A204.1 (cell line): ENCODE measurements around the gene PIP4K2C.
"Not testable (repeated sequence)": the region's sequence is repeated elsewhere in the genome, so short reads cannot be mapped to it uniquely, and the experiment has no call there.

Source experiments
- FAIRE-seq: peaks from 2 replicates; lab custom pipeline; 2012; peaks lifted over from hg19 to GRCh38; lab: Jason Lieb, UNC

PIP4K2C gene

GRCh38 chr12:57610554-57611107 is 19.6 kb downstream of the PIP4K2C start:
- FAIRE-seq = no peak

DNA sequence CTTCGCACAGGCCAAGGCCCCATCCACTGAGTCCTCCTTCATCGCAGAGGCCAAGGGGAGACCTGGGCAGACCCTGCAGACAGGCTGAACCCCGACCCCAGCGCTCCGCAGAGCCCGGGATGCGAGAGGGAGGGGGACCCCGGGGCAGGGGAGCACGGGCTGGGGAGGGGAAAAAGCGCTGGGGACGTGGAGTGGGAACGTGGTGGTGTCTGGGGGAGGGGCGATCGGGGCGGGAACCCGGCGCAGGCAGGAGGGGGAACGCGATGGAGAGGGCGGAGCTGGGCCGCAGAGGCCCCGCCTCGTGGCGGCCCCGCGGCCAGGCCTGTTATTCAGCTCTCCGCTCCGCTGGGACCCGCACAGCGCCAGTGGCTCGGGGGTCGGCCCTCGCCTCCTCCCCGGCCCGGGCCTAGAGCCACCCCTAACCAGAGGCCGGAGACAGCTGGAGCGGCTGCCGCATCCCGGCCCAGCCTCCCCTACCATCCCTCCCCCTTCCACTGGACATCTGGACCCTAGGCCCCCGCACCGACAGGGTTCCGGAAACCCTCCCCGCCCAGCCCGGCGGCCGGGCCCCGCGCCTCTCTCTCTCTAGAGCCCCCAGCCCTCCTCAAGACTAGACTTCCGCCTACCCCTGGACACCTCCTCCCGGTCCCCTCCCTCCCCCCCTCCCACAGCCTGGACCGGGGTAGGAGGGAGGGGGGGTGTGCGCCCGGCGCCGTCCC is 20.3 kb downstream of the PIP4K2C start, which contains the start of gene ARHGEF25:
ARHGEF25 (plus strand) TSS at position 328 of the 719 bp plus-strand sequence. CDS start 460 bp downstream, outside the sequence.
- no peak for FAIRE-seq

DNA sequence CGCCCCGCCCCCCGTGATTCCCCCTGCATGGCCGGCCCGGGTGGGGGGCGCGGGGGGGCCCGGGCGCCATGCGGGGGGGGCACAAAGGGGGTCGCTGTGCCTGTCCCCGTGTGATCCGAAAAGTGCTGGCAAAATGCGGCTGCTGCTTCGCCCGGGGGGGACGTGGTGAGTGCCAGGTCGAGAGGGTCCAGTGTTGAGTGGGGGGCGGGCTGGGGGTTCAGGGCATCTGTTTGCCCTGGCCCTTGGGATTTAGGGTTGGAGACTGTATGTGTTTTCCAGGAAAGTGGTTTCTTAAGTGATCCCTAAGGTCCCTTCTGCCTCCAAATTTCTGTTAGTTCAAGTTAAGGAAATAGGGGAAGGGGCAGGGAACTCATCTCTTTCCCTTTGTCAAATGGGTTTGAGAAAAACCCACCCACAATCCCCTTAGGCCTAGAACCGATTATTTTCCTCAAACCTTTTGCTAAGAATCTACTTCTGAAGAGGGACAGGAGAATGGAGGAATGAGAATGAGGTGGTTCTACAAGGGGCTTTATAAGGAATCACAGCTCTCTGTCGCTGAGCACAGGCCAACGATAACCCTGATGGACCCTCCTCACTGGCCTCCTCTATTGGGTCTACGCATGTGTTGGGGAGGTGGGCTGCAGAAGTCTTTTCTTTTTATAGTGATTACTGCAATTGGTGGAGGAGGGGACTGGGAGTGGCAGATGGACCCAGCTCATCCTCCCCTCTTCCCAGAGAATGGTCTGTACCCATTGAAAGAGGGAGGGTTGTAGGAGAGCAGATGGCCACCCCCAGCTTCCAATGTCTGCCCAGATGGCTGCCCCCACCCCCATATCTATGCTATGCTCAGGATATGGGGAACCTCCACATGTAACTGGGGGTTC is 21.1 kb downstream of the PIP4K2C start:
- FAIRE-seq = no peak

DNA sequence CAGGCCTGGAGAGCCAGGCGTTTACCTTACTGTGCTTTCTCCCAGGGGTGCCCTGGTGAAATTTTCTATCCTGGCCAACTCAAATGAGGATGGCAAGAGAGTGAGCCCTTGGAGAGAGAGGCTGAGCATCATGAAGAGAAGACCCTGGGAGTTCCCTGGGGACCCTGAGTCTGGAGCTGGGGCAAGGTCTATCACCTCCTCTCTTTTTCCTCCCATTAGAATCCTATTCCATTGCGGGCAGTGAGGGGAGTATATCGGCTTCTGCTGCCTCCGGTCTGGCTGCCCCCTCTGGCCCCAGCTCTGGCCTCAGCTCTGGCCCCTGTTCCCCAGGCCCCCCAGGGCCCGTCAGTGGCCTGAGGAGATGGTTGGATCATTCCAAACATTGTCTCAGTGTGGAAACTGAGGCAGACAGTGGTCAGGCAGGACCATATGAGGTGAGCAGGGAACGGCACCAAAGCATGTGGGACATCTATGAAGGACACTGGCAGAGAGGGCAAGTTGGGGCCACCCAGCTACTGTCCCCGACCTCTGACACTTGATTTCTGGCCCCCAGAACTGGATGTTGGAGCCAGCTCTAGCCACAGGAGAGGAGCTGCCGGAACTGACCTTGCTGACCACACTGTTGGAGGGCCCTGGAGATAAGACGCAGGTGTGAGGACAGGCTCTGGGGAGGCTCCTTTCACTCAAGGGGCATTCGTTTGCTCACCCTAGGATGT is 21.9 kb downstream of the PIP4K2C start:
- no peak for FAIRE-seq

- no peak for FAIRE-seq
Observed at GRCh38 chr12:57613427-57614109, 22.6 kb downstream of the PIP4K2C start.

DNA sequence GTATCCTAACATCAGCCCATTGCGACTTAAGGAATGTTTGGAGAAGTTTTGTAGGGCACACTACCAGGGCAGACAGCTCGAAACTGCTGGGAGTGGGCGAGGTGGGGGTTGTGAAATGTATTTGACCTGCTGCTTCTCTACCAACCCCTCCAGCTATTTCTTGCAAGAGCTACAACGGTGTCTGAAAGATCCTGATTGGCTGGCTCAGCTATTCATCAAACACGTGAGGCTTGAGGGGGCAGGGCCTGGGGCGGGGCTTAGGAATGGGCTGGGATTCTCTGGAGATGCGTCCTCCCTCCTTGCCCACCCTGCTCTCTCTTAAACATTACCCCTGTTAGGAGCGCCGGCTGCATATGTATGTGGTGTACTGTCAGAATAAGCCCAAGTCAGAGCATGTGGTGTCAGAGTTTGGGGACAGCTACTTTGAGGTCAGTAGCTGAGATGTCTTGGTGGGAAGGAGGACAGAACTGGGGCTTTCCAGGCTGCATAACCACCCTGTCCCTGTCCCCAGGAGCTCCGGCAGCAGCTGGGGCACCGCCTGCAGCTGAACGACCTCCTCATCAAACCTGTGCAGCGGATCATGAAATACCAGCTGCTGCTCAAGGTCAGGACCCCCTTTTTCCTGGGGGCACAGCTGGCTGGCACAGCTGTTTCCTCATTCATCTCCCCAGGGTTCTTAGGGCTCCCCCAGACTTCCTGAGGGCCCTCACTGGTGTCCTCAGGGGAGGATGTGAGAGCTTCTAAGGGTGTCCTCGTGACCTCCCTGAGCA is 23.4 kb downstream of the PIP4K2C start:
- no peak for FAIRE-seq

GRCh38 chr12:57614948-57615500 is 24.0 kb downstream of the PIP4K2C start:
- no peak for FAIRE-seq

- FAIRE-seq = no peak
Observed at GRCh38 chr12:57615637-57616036, 24.6 kb downstream of the PIP4K2C start.

GRCh38 chr12:57616383-57617101 is 25.6 kb downstream of the PIP4K2C start:
- no peak for FAIRE-seq

DNA sequence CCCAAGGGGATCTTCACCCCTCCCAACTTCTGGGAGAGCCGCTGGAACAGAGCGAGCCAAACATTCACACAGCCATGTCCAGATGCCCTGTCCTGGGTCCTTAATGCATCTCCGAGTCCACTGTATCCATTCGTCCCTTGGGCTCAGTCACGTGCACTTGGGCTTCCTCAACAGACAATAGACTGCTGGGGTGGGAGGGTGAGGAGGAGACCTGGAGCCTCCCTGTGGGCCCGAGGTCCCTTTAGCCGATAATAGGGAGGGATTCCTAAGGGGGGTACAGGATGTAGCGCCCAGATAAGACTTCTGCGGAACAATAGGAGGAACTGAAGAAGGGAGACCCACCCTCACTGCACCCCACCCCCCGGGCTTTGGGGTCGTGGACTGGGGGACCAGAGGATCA is 26.9 kb downstream of the PIP4K2C start:
- FAIRE-seq = no peak

DNA sequence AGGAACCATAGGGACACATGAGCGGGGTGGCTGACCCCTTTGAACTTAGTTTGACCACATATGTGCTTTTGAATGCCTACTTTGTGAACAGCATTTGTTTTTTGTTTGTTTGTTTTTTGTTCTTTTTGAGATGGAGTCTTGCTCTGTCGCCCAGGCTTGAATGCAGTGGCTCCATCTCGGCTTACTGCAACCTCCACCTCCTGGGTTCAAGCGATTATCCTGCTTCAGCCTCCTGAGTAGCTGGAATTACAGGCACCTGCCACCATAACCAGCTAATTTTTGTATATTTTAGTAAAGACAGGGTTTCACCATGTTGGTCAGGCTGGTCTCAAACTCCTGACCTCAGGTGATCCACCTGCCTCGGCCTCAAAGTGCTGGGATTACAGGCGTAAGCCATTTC is 27.4 kb downstream of the PIP4K2C start:
- not testable (repeated sequence) for FAIRE-seq

DNA sequence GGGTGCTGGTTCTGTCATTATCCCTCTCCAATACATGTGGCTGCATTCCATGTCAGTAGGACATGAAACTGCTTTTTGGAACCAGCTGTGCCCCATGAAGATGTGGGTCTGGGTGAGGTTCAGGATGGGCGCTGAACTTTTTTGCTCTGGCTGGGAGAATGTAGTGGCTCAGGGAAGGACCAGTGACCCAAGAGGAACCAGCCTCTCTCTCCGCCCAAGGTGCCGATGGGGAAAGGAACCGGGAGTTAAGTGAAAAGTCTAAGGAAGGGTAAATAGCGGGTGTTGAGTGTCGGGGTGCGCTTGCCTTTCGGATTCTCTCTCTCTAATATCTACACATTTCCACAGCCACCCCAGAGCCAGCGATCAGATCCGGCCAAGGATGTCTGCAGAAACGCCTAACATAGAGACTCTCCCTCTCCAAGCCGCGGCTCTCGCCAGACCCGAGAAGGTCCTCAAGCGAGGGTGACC is 28.0 kb downstream of the PIP4K2C start:
- FAIRE-seq = no peak

GRCh38 chr12:57619434-57620244 is 28.6 kb downstream of the PIP4K2C start:
- no peak for FAIRE-seq

- FAIRE-seq = no peak
Observed at GRCh38 chr12:57620245-57620935, 29.4 kb downstream of the PIP4K2C start.

DNA sequence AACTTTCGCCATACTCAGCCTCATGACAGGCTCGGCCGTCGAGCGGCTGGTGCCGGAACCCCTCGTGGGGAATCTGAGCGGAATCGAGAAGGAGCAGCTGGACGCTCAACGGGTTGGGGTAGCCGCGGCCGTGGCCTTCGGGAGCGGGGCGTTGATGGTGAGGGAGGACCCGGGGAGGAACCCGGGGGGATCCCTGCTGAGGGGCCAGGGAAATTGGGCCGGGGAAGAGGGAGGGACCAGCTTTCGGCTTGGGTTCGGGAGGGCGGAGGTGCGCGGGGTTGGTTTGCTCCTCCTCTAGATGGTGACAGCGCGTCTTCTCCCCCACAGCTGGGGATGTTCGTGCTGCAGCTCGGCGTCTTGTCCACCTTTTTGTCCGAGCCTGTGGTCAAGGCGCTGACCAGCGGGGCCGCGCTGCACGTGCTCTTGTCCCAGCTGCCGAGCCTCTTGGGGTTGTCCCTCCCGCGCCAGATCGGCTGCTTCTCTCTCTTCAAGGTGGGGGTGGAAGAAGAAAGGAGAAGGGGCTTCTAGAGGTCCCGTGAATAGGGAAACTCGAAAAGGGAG is 30.0 kb downstream of the PIP4K2C start:
- FAIRE-seq = no peak

GRCh38 chr12:57621497-57622292 is 30.7 kb downstream of the PIP4K2C start:
- FAIRE-seq = no peak
